ENCODE results near the gene ATG7. TPM values are rescaled to one million over a fixed set of nuclear protein-coding genes. Genes with fewer than 3 reads are reported as not detected.
A peak's percentile ranks its signal among the peaks of the same experiment; 100 is the strongest.

The ATG7 gene
- total RNA-seq, 4 donors from 2014 or later: 20.6 to 50.4 (median 39.9) TPM

GRCh38 chr3:11566916-11567315 is 294.7 kb downstream of the ATG7 start:
- Histone ChIP-seq H3K27me3 (no peaks in the 10 kb centered on the region), H3K36me3 (peaks cover 0 to 50% (median 41%) of the 10 kb centered on the region in 4 donors), H3K27ac (replicated peaks in 1 of 4) (peak overlapping the region in 3 of 4 donors; percentile 80 to 89 (median 87)), H3K9me3 (no peaks in the 10 kb centered on the region), H3K4me3 (no peak overlapping the region), H3K4me1 (peaks cover 51 to 84% (median 78%) of the 10 kb centered on the region in 4 donors)
- intact Hi-C loops (cut with DNase I): no loop called here
- no peak for DNase-seq (ENCODE audit: extremely low spot score)
- TF ChIP-seq CTCF (IDR thresholded peaks at IDR 0.05): no peak
- TF ChIP-seq EP300 (IDR thresholded peaks at IDR 0.05): no peak
- TF ChIP-seq POLR2A (IDR thresholded peaks at IDR 0.05; ENCODE audit: low read depth): no peak
- TF ChIP-seq POLR2AphosphoS5 (IDR thresholded peaks at IDR 0.05): no peak
- 92% methylated on average over 16 of the region's 17 CpGs for WGBS

- 80% methylated on average over 25 of the region's 27 CpGs for WGBS
- Histone ChIP-seq H3K9me3 (no peaks in the 10 kb centered on the region), H3K4me1 (peaks cover 42 to 76% (median 69%) of the 10 kb centered on the region in 4 donors), H3K27me3 (no peaks in the 10 kb centered on the region), H3K27ac (replicated peaks in 1 of 4) (peak overlapping the region; percentile 75 to 89 (median 84)), H3K4me3 (peak overlapping the region; percentile 37 to 47 (median 38)), H3K36me3 (peaks cover 0 to 41% (median 32%) of the 10 kb centered on the region in 4 donors)
- intact Hi-C loops (cut with DNase I): no loop called here
- DNase-seq (ENCODE audit: extremely low spot score): no peak
- no peak for TF ChIP-seq POLR2A (IDR thresholded peaks at IDR 0.05; ENCODE audit: low read depth)
- TF ChIP-seq POLR2AphosphoS5 (IDR thresholded peaks at IDR 0.05): no peak
- no peak for TF ChIP-seq EP300 (IDR thresholded peaks at IDR 0.05)
- TF ChIP-seq CTCF (IDR thresholded peaks at IDR 0.05): no peak
These were observed 295.6 kb downstream of the ATG7 start for GRCh38 chr3:11567516-11568467.

GRCh38 chr3:11568503-11569155 is 296.4 kb downstream of the ATG7 start:
- no peak for TF ChIP-seq CTCF (IDR thresholded peaks at IDR 0.05)
- TF ChIP-seq POLR2AphosphoS5 (IDR thresholded peaks at IDR 0.05): peak; percentile 62 to 67
- no peak for TF ChIP-seq POLR2A (IDR thresholded peaks at IDR 0.05; ENCODE audit: low read depth)
- TF ChIP-seq EP300 (IDR thresholded peaks at IDR 0.05): no peak
- Histone ChIP-seq H3K4me1 (peaks cover 42 to 67% (median 65%) of the 10 kb centered on the region in 4 donors), H3K36me3 (peaks cover 0 to 33% (median 25%) of the 10 kb centered on the region in 4 donors), H3K27ac (replicated peaks in 1 of 4) (peak overlapping the region; percentile 75 to 89 (median 84)), H3K27me3 (no peaks in the 10 kb centered on the region), H3K9me3 (no peaks in the 10 kb centered on the region), H3K4me3 (peak overlapping the region; percentile 37 to 47 (median 38))
- intact Hi-C loops (cut with DNase I): no loop called here
- WGBS: 41% methylated on average over 14 of the region's 29 CpGs
- no peak for DNase-seq (ENCODE audit: extremely low spot score)

GRCh38 chr3:11569156-11569741 is 297.1 kb downstream of the ATG7 start:
- peaks cover 42 to 71% (median 66%) of the 10 kb centered on the region in 4 donors for H3K4me1 ChIP-seq
- WGBS: 80% methylated on average over 13 of the region's 13 CpGs
- no peaks in the 10 kb centered on the region for H3K27me3 ChIP-seq
- H3K27ac ChIP-seq (replicated peaks in 1 of 4): peak overlapping the region; percentile 75 to 89 (median 84)
- DNase-seq (ENCODE audit: extremely low spot score): no peak
- H3K9me3 ChIP-seq: no peaks in the 10 kb centered on the region
- peak overlapping the region in 3 of 4 donors; percentile 37 to 47 (median 39) for H3K4me3 ChIP-seq
- intact Hi-C loops (cut with DNase I): no loop called here
- TF ChIP-seq POLR2A (IDR thresholded peaks at IDR 0.05; ENCODE audit: low read depth): no peak
- no peak for TF ChIP-seq POLR2AphosphoS5 (IDR thresholded peaks at IDR 0.05)
- peaks cover 0 to 28% (median 18%) of the 10 kb centered on the region in 4 donors for H3K36me3 ChIP-seq
